Mesenchymal stem cell (in vitro differentiated cells and primary cell): Measurements from ENCODE around the gene RIN3.
A peak's percentile ranks its signal among the peaks of the same experiment; 100 is the strongest.

ENCODE experiments used
- DNase-seq: peaks from one replicate; pipeline ENCODE4 v3.0.0-alpha.2; 2013
- H2AFZ ChIP-seq: one replicate; pipeline ENCODE4 v1.6.1; 2013; ENCODE audit warnings: low read depth, mild to moderate bottlenecking, control low read depth, inconsistent platforms, low read length, moderate library complexity
- H2AK5ac ChIP-seq: 2 replicates; pipeline ENCODE4 v1.6.1; 2013; ENCODE audit warnings: low read length, moderate library complexity, mild to moderate bottlenecking, inconsistent platforms; ENCODE audit not compliant: severe bottlenecking
- H2BK120ac ChIP-seq: one replicate; pipeline ENCODE4 v1.6.1; 2013; ENCODE audit warnings: low read depth, mild to moderate bottlenecking, inconsistent platforms, low read length, moderate library complexity
- H2BK12ac ChIP-seq, 2 experiments: one replicate each; pipeline ENCODE4 v1.6.1; 2013; ENCODE audit warnings: inconsistent platforms in 2 of 2, low read length in 2 of 2, mild to moderate bottlenecking in 2 of 2, moderate library complexity in 2 of 2, control low read depth in 1 of 2
- H2BK15ac ChIP-seq: one replicate; pipeline ENCODE4 v1.6.1; 2013; ENCODE audit warnings: mild to moderate bottlenecking, low read depth, inconsistent platforms; ENCODE audit not compliant: poor library complexity, severe bottlenecking
- H2BK5ac ChIP-seq: 2 replicates; pipeline ENCODE4 v1.6.1; 2013; ENCODE audit warnings: low read depth, mild to moderate bottlenecking, low read length, control low read depth, inconsistent platforms; ENCODE audit not compliant: poor library complexity, severe bottlenecking
- H3K14ac ChIP-seq, 2 experiments: one replicate each; pipeline ENCODE4 v1.6.1; 2013; ENCODE audit warnings: inconsistent platforms in 2 of 2, low read length in 2 of 2, control low read depth in 1 of 2, mild to moderate bottlenecking in 1 of 2, moderate library complexity in 1 of 2
- H3K18ac ChIP-seq, 2 experiments: one replicate each; pipeline ENCODE4 v1.6.1; 2013; ENCODE audit warnings: inconsistent platforms in 2 of 2, low read length in 2 of 2, control low read depth in 1 of 2, low read depth in 1 of 2, mild to moderate bottlenecking in 1 of 2
- H3K23ac ChIP-seq, 2 experiments: one replicate each; pipeline ENCODE4 v1.6.1; 2013; ENCODE audit warnings: inconsistent platforms in 2 of 2, low read length in 2 of 2, mild to moderate bottlenecking in 2 of 2, moderate library complexity in 2 of 2, control low read depth in 1 of 2
- H3K27ac ChIP-seq: 2 replicates; pipeline ENCODE4 v1.5.1; 2013; ENCODE audit warnings: mild to moderate bottlenecking, moderate library complexity, low read length, control low read depth, inconsistent platforms; ENCODE audit not compliant: poor library complexity, severe bottlenecking
- H3K27me3 ChIP-seq, 2 experiments: 2 replicates each; pipeline versions ENCODE4 v1.6.1 to v1.7.0; 2013; ENCODE audit warnings: low read length in 2 of 2, mild to moderate bottlenecking in 2 of 2, moderate library complexity in 2 of 2, control low read depth in 1 of 2, inconsistent platforms in 1 of 2; ENCODE audit not compliant: control insufficient read depth in 1 of 2, insufficient read depth in 1 of 2
- H3K36me3 ChIP-seq, 2 experiments: 2 replicates each; pipeline versions ENCODE4 v1.6.1 to v1.7.0; 2013; ENCODE audit warnings: low read length in 2 of 2, control low read depth in 1 of 2, inconsistent platforms in 1 of 2, low read depth in 1 of 2, mild to moderate bottlenecking in 1 of 2; ENCODE audit not compliant: insufficient read depth in 2 of 2, control insufficient read depth in 1 of 2
- H3K4ac ChIP-seq, 2 experiments: one replicate each; pipeline ENCODE4 v1.6.1; 2013; ENCODE audit warnings: inconsistent platforms in 2 of 2, low read length in 2 of 2, mild to moderate bottlenecking in 2 of 2, moderate library complexity in 2 of 2, control low read depth in 1 of 2, low read depth in 1 of 2
- H3K4me1 ChIP-seq: 2 replicates; pipeline ENCODE4 v1.6.1; 2013; ENCODE audit warnings: low read depth, low read length, control low read depth; ENCODE audit not compliant: control insufficient read depth, insufficient read depth
- H3K4me2 ChIP-seq: 2 replicates; pipeline ENCODE4 v1.6.1; 2013; ENCODE audit warnings: low read length, mild to moderate bottlenecking, inconsistent platforms; ENCODE audit not compliant: poor library complexity, severe bottlenecking
- H3K4me3 ChIP-seq, 2 experiments: 2 replicates each; pipeline versions ENCODE4 v1.5.1 to v1.7.0; 2013; ENCODE audit warnings: low read length in 2 of 2, mild to moderate bottlenecking in 2 of 2, control low read depth in 1 of 2, low read depth in 1 of 2; ENCODE audit not compliant: insufficient read depth in 1 of 2
- H3K79me1 ChIP-seq: replicated peaks from 2 replicates; pipeline ENCODE4 v1.6.1; 2013; ENCODE audit warnings: mild to moderate bottlenecking, control low read depth, low read length, inconsistent platforms; ENCODE audit not compliant: poor library complexity, severe bottlenecking
- H3K9ac ChIP-seq: 2 replicates; pipeline ENCODE4 v1.7.0; 2013; ENCODE audit warnings: mild to moderate bottlenecking, low read length, moderate library complexity
- H3K9me3 ChIP-seq: 2 replicates; pipeline ENCODE4 v1.7.0; 2013; ENCODE audit warnings: mild to moderate bottlenecking, low read length; ENCODE audit not compliant: control insufficient read depth
- H4K8ac ChIP-seq: one replicate; pipeline ENCODE4 v1.6.1; 2013; ENCODE audit warnings: inconsistent platforms, mild to moderate bottlenecking, low read length, moderate library complexity
- H4K91ac ChIP-seq: one replicate; pipeline ENCODE4 v1.6.1; 2013; ENCODE audit warnings: mild to moderate bottlenecking, low read length, inconsistent platforms
- WGBS: methylation state at CpG from one replicate; pipeline ENCODE4 v1.1.7; 2013; ENCODE audit warnings: mixed read lengths; 5-methylcytosine and 5-hydroxymethylcytosine counted together

Gene RIN3

DNA sequence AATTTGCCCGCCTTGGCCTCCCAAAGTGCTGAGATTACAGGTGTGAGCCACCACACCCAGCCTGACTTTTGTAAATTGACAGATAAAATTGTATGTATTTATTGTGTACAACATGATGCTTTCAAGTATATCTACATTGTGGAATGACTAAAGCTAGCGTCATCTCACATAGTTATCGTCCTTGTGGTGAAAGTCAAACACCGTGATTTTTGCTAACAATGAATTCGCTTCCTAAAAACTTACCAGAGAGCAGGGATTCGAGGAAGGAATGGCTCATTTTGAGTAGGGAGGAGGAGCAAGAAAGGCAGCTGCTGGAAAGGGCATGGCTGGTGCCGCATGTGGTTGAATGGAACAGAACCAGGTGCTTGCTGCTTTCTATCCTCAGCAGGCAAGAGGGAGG, 149.5 kb downstream of the RIN3 start:
- no peak overlapping the region for H3K4me2 ChIP-seq
- no peak overlapping the region for H3K23ac ChIP-seq
- no peak overlapping the region for H3K27ac ChIP-seq
- H3K9ac ChIP-seq = no peak overlapping the region
- no peak overlapping the region for H2BK15ac ChIP-seq
- H4K91ac ChIP-seq = no peak overlapping the region
- 92% methylated on average over 7 of the region's 7 CpGs for WGBS
- no peak overlapping the region for H4K8ac ChIP-seq
- no peak overlapping the region for H2BK5ac ChIP-seq
- H3K4me3 ChIP-seq = no peak overlapping the region
- H3K4me1 ChIP-seq = no peaks in the 10 kb centered on the region
- no peak overlapping the region for H2AFZ ChIP-seq
- H3K4ac ChIP-seq = no peak overlapping the region
- peaks cover 62 to 81% of the 10 kb centered on the region in 2 experiments for H3K36me3 ChIP-seq
- no peak overlapping the region for H3K14ac ChIP-seq
- DNase-seq = no peak
- no peaks in the 10 kb centered on the region for H3K27me3 ChIP-seq
- H2BK12ac ChIP-seq = no peak overlapping the region
- H3K18ac ChIP-seq = no peak overlapping the region
- H3K9me3 ChIP-seq = no peaks in the 10 kb centered on the region
- H2BK120ac ChIP-seq = no peak overlapping the region
- H2AK5ac ChIP-seq = no peak overlapping the region
- peaks cover 19% of the 10 kb centered on the region for H3K79me1 ChIP-seq

DNA sequence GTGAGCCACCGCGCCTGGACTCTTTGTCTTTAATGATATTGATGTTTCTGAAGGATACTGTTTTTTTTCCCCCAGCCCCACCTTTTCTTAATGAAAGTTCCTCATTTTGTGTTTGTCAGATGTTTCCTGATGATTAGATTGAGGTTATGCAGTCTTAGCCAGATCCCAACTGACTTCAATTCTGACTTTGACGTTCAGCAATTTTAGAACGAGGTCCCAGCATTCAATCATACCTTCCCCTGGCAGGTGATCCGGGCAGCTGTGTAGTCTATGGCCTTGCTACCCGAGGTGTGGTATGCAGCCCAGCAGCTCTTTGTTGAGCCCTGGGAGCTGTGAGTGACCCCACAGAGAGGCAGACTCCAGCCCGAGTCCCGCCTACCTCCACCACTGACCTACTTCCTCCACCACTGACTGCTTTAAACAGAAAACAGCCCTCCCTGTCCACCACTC, 152.1 kb downstream of the RIN3 start:
- H3K27ac ChIP-seq = no peak overlapping the region
- no peak overlapping the region for H3K4me2 ChIP-seq
- H3K14ac ChIP-seq = no peak overlapping the region
- no peaks in the 10 kb centered on the region for H3K27me3 ChIP-seq
- no peak overlapping the region for H2AFZ ChIP-seq
- H3K4ac ChIP-seq = no peak overlapping the region
- H2BK12ac ChIP-seq = no peak overlapping the region
- peaks cover 44 to 54% of the 10 kb centered on the region in 2 experiments for H3K36me3 ChIP-seq
- H2BK5ac ChIP-seq = no peak overlapping the region
- DNase-seq = no peak
- H3K9me3 ChIP-seq = no peaks in the 10 kb centered on the region
- no peak overlapping the region for H3K18ac ChIP-seq
- peaks cover 3% of the 10 kb centered on the region for H3K4me1 ChIP-seq
- no peak overlapping the region for H2BK120ac ChIP-seq
- peaks cover 23% of the 10 kb centered on the region for H3K79me1 ChIP-seq
- no peak overlapping the region for H3K9ac ChIP-seq
- H4K91ac ChIP-seq = no peak overlapping the region
- no peak overlapping the region for H3K4me3 ChIP-seq
- no peak overlapping the region for H3K23ac ChIP-seq
- no peak overlapping the region for H2BK15ac ChIP-seq
- no peak overlapping the region for H2AK5ac ChIP-seq
- 91% methylated on average over 6 of the region's 8 CpGs for WGBS
- no peak overlapping the region for H4K8ac ChIP-seq

DNA sequence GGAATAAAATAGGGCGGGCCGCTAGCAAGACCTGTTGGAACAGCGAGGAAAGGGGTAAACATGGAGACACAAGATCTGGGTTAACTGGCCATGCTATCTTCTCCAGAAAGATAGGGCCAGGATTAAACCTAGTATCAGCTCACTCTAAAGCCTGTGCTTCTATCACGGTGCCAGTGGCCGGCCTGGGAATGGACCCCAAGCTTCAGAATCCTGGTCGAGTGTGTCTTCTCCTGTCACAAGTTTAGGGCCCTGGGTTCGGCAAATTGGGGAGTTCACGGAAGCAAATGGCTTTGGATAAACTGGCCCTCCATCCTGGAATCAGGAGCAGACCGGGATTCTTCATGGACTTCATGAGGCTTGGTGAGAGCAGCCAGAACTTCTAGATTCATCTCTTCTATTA, 152.7 kb downstream of the RIN3 start:
- peaks cover 8% of the 10 kb centered on the region for H3K4me1 ChIP-seq
- H2AK5ac ChIP-seq = no peak overlapping the region
- no peak overlapping the region for H2AFZ ChIP-seq
- H3K27me3 ChIP-seq = no peaks in the 10 kb centered on the region
- H3K14ac ChIP-seq = no peak overlapping the region
- H4K91ac ChIP-seq = no peak overlapping the region
- no peak overlapping the region for H3K18ac ChIP-seq
- H2BK120ac ChIP-seq = no peak overlapping the region
- H4K8ac ChIP-seq = no peak overlapping the region
- H3K79me1 ChIP-seq = peaks cover 23% of the 10 kb centered on the region
- no peak overlapping the region for H2BK12ac ChIP-seq
- WGBS = 98% methylated on average over 8 of the region's 9 CpGs
- H3K9ac ChIP-seq = no peak overlapping the region
- no peak overlapping the region for H2BK15ac ChIP-seq
- no peak overlapping the region for H3K23ac ChIP-seq
- H3K36me3 ChIP-seq = peaks cover 42 to 49% of the 10 kb centered on the region in 2 experiments
- no peaks in the 10 kb centered on the region for H3K9me3 ChIP-seq
- no peak overlapping the region for H2BK5ac ChIP-seq
- H3K4me2 ChIP-seq = no peak overlapping the region
- H3K4ac ChIP-seq = no peak overlapping the region
- H3K27ac ChIP-seq = no peak overlapping the region
- H3K4me3 ChIP-seq = no peak overlapping the region
- no peak for DNase-seq

DNA sequence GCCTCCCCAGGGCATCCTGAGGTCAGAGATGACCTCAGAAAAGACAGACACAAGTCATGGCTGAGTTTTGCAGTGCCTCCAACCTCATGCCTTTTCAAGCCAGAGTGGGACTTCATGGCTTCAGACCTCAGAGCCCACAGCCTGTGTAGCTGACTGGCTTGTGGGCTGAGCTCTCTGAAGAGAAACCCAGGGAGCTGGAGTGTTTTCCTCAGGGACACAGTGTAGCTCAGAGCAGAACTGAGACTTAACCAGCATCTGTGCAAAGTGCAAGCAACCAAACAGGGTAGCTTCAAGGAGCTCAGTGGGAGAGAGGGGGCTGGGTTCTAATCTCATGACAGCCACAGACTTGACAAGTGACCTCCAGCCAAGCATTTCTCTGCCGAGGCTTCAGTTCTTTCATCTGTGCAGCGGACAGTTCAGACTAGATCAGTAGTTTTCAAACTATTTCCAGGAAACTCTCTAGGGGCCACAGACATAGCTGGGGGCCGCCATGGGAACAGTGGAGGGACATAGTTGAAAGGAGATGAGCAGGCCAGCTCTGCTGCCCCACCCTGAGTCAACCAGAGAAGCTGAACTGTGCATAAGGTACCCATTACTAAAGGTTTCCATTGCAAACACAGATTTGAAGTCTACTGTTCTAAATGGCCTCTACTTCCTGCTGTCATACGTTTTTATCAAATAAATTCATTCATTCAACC, 154.8 kb downstream of the RIN3 start:
- no peak overlapping the region for H2BK15ac ChIP-seq
- H4K91ac ChIP-seq = no peak overlapping the region
- no peaks in the 10 kb centered on the region for H3K27me3 ChIP-seq
- H3K9me3 ChIP-seq = no peaks in the 10 kb centered on the region
- no peak overlapping the region for H3K4me3 ChIP-seq
- no peak overlapping the region for H3K23ac ChIP-seq
- no peak overlapping the region for H2AK5ac ChIP-seq
- peak overlapping the region; percentile 0 for H3K9ac ChIP-seq
- no peak overlapping the region for H2BK120ac ChIP-seq
- H3K4me2 ChIP-seq = no peak overlapping the region
- H3K14ac ChIP-seq = no peak overlapping the region
- H3K79me1 ChIP-seq = peaks cover 19% of the 10 kb centered on the region
- peaks cover 8% of the 10 kb centered on the region for H3K4me1 ChIP-seq
- 81% methylated on average over 4 of the region's 4 CpGs for WGBS
- no peak overlapping the region for H3K4ac ChIP-seq
- no peak overlapping the region for H2BK5ac ChIP-seq
- H2BK12ac ChIP-seq = no peak overlapping the region
- DNase-seq = no peak
- H4K8ac ChIP-seq = no peak overlapping the region
- H2AFZ ChIP-seq = no peak overlapping the region
- H3K18ac ChIP-seq = no peak overlapping the region
- H3K36me3 ChIP-seq = peaks cover 26 to 32% of the 10 kb centered on the region in 2 experiments
- no peak overlapping the region for H3K27ac ChIP-seq
